Body of pancreas (tissue), 4 donors: ENCODE results near the gene SOX6. TPM values are rescaled to one million over a fixed set of nuclear protein-coding genes. Genes with fewer than 3 reads are reported as not detected.

Experiments used
- ATAC-seq: fragments of 150-250 bp; one replicate; pipeline ENCODE4 v1.9.1; 2016
- DNase-seq, 4 donors: peaks; one replicate each; pipeline ENCODE4 v3.0.0-alpha.2; 2019
- H3K27ac ChIP-seq, 4 donors: fragments of 200-600 bp; sonication (generic); 1 replicate in 3 of 4; 2 replicates in 1 of 4; pipeline versions ENCODE4 v1.5.1 to v1.6.1; 2016 to 2019; ENCODE audit warnings: mild to moderate bottlenecking in 1 of 4, mixed read lengths in 1 of 4, moderate library complexity in 1 of 4
- H3K27me3 ChIP-seq, 2 donors: fragments of 200-600 bp; sonication (generic); one replicate each; pipeline ENCODE4 v1.6.0; 2016; ENCODE audit warnings: mild to moderate bottlenecking in 1 of 2
- H3K36me3 ChIP-seq, 2 donors: fragments of 200-600 bp; sonication (generic); replicated peaks in 1 of 2; 2 replicates each; pipeline ENCODE4 v1.5.1; 2016; ENCODE audit warnings: low read depth in 2 of 2; ENCODE audit not compliant: insufficient read depth in 1 of 2
- H3K4me1 ChIP-seq: fragments of 200-600 bp; sonication (generic); one replicate; pipeline ENCODE4 v1.6.0; 2016
- H3K4me3 ChIP-seq, 2 donors: fragments of 200-600 bp; sonication (generic); 1 replicate in 1 of 2; 2 replicates in 1 of 2; pipeline ENCODE4 v1.5.1; 2016 to 2019
- H3K9me3 ChIP-seq, 3 donors: fragments of 200-600 bp; sonication (generic); 1 replicate in 2 of 3; 2 replicates in 1 of 3; pipeline ENCODE4 v1.5.1; 2016
- CTCF ChIP-seq, 7 experiments: fragments of 450-650 bp in 4 of 7; fragments of 200-600 bp in 3 of 7; sonication (generic) in 3 of 7; IDR thresholded peaks; one replicate each; pipeline ENCODE4 v1.5.1; 2016 to 2019; ENCODE audit warnings: antibody characterized with exemption in 7 of 7
- POLR2A ChIP-seq, 3 donors: fragments of 450-650 bp; IDR thresholded peaks; one replicate each; pipeline ENCODE4 v1.6.1; 2016; ENCODE audit warnings: antibody characterized with exemption in 3 of 3, mild to moderate bottlenecking in 2 of 3
- WGBS, 2 donors: methylation state at CpG; one replicate each; pipeline ENCODE4 v1.1.5; 2017; 5-methylcytosine and 5-hydroxymethylcytosine counted together
- intact Hi-C: fragments of 100-400 bp; cut with DNase I; formaldehyde crosslinking; loops from one replicate; pipeline ENCODE4 v1.15.1; 2023
- total RNA-seq, 2 donors: library from RNA; depleted of rRNA; stranded (reverse); fragments of >200 nt; gene quantifications; one replicate each; pipeline ENCODE4 v1.1.0, GENCODE V29; 2016

Gene SOX6
- total RNA-seq, 2 donors from 2014 or later = 21.4 to 23.6 TPM

- Histone ChIP-seq H3K27ac (peak overlapping the region in 1 of 4 donors; percentile 26), H3K4me3 (no peak overlapping the region), H3K9me3 (no peaks in the 10 kb centered on the region), H3K36me3 (no peaks in the 10 kb centered on the region), H3K27me3 (no peaks in the 10 kb centered on the region), H3K4me1 (peaks cover 18% of the 10 kb centered on the region)
- ATAC-seq (peak; percentile 15), DNase-seq (no peak)
- TF ChIP-seq CTCF (IDR thresholded peaks at IDR 0.05) (no peak), POLR2A (IDR thresholded peaks at IDR 0.05) (no peak)
- WGBS, 2 donors = 61 to 76% methylated on average over 3 of the region's 3 CpGs
- intact Hi-C loops = no loop called here
These were observed 262.3 kb downstream of the SOX6 start for GRCh38 chr11:16093889-16094653.

DNA sequence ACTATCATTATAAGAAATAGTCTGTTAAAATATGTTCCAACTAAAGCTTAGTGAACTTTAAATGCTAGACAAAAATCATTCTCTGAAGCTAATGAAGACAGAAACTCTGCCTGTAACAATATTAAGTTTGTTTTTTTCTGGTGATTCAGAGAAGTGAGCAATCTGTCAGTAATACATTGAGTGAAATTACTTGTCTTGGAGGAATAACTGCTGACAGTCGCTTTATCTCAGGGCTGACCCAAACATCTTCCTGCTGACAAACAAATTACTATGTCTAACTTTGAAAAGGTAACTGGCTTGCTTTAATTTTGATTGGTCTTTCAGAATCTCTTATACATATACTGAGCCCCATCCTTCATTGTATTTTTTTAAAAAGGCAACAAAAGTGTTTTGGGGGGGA, 264.5 kb downstream of the SOX6 start:
- TF ChIP-seq CTCF (IDR thresholded peaks at IDR 0.05) (no peak), POLR2A (IDR thresholded peaks at IDR 0.05) (no peak)
- no peak for DNase-seq
- WGBS, 2 donors = 97 to 100% methylated on average over 1 of the region's 1 CpG
- Histone ChIP-seq H3K36me3 (no peaks in the 10 kb centered on the region), H3K9me3 (no peaks in the 10 kb centered on the region), H3K4me1 (no peaks in the 10 kb centered on the region), H3K27ac (no peak overlapping the region), H3K27me3 (no peaks in the 10 kb centered on the region), H3K4me3 (no peak overlapping the region)
- ATAC-seq = no peak
- intact Hi-C loops = no loop called here

DNA sequence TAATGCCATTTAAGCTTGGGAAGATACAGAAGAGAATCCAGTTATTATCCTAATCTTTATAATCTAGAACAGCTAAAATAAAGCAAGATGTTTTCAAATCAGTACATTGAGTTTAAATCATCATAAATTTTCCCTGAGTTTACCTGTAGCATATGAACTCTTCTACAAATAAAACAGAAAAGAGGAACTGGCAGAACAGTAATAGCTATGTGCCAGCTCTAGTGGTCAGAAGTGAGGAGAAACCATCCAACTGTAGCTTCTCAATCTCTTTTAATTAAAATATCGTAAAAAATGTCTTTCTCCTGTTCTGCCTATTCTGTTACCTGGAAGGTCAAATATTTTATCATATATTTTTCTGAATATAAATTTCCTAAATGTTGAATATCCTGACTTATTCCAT, 266.9 kb downstream of the SOX6 start:
- ATAC-seq (no peak), DNase-seq (no peak)
- WGBS, 2 donors = 94 to 96% methylated on average over 1 of the region's 1 CpG
- Histone ChIP-seq H3K36me3 (no peaks in the 10 kb centered on the region), H3K27ac (no peak overlapping the region), H3K4me1 (no peaks in the 10 kb centered on the region), H3K27me3 (no peaks in the 10 kb centered on the region), H3K9me3 (no peaks in the 10 kb centered on the region), H3K4me3 (no peak overlapping the region)
- TF ChIP-seq POLR2A (IDR thresholded peaks at IDR 0.05) (no peak), CTCF (IDR thresholded peaks at IDR 0.05) (no peak)
- intact Hi-C loops = no loop called here

GRCh38 chr11:16088774-16089173, 267.6 kb downstream of the SOX6 start:
- H3K9me3 ChIP-seq = no peaks in the 10 kb centered on the region
- intact Hi-C loops = no loop called here
- WGBS, 2 donors = 19% methylated on average over 1 of the region's 1 CpG
- no peak overlapping the region for H3K27ac ChIP-seq
- H3K4me1 ChIP-seq = no peaks in the 10 kb centered on the region
- no peak for DNase-seq
- H3K4me3 ChIP-seq = no peak overlapping the region
- no peak for ATAC-seq
- no peaks in the 10 kb centered on the region for H3K36me3 ChIP-seq
- TF ChIP-seq POLR2A (IDR thresholded peaks at IDR 0.05) (no peak), CTCF (IDR thresholded peaks at IDR 0.05) (no peak)
- H3K27me3 ChIP-seq = no peaks in the 10 kb centered on the region

- Histone ChIP-seq H3K4me1 (no peaks in the 10 kb centered on the region), H3K36me3 (no peaks in the 10 kb centered on the region), H3K9me3 (no peaks in the 10 kb centered on the region), H3K4me3 (no peak overlapping the region), H3K27ac (no peak overlapping the region), H3K27me3 (no peaks in the 10 kb centered on the region)
- WGBS, 2 donors = 84 to 94% methylated on average over 2 of the region's 2 CpGs
- ATAC-seq (no peak), DNase-seq (no peak)
- intact Hi-C loops = no loop called here
- TF ChIP-seq CTCF (IDR thresholded peaks at IDR 0.05) = no peak
These were observed 268.5 kb downstream of the SOX6 start for GRCh38 chr11:16087886-16088285.
